ENCODE data around the gene USP14. TPM values are rescaled to one million over a fixed set of nuclear protein-coding genes. Genes with fewer than 3 reads are reported as not detected.

USP14 gene
- total and polyA plus RNA-seq, 2 experiments from 2014 or later: 82.4 to 83.5 TPM

DNA sequence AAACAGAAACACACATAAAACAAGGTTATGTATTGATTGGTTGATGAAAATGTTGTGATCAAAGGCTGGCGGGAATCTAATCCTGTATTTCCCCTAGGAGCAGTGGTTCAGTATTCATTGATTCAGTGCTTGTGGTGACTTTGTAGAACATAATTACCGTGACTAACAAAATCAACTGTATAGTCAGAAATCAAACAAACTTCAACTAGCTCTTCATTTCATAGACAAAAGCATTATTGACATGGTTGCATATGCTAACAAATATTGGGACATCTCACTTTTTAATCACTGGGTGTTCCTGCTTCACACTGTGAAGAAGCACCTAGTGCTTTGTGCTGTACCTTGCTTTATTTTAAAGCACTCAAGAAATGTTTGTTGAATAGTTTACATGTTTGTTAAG is 41.4 kb downstream of the USP14 start:
- H3K4me3 Mint-ChIP-seq: no peak overlapping the region
- no peak for ATAC-seq
- no peaks in the 10 kb centered on the region for H3K4me1 Mint-ChIP-seq
- Histone ChIP-seq H3K4me1 (ENCODE audit: insufficient read depth) (no peaks in the 10 kb centered on the region), H3K4me2 (no peak overlapping the region), H3K4me3 (no peak overlapping the region), H3K79me2 (replicated peaks; ENCODE audit: insufficient read depth) (peaks cover 10% of the 10 kb centered on the region; the same call in 1 of the 2 replicates), H3F3A (replicated peaks; ENCODE audit: low read depth) (no peaks in the 10 kb centered on the region), H3K36me3 (ENCODE audit: insufficient read depth) (peaks cover 53% of the 10 kb centered on the region), H3K9me2 (ENCODE audit: insufficient read depth) (no peaks in the 10 kb centered on the region), H3K27me3 (ENCODE audit: insufficient read depth) (no peaks in the 10 kb centered on the region), H4K20me1 (replicated peaks; ENCODE audit: insufficient read depth) (0 out of 2 replicates have a peak, but pooled peaks cover 16% of the 10 kb centered on the region), H3K27ac (ENCODE audit: low read depth) (no peak overlapping the region), H2AFZ (no peak overlapping the region)
- no peak overlapping the region for H3K27ac Mint-ChIP-seq
- H3K9me3 Mint-ChIP-seq: no peaks in the 10 kb centered on the region
- peaks cover 63% of the 10 kb centered on the region for H3K36me3 Mint-ChIP-seq (ENCODE audit: low read depth)
- H3K27me3 Mint-ChIP-seq (ENCODE audit: insufficient read depth, low read depth, poor library complexity): no peaks in the 10 kb centered on the region
- no peak for DNase-seq (ENCODE audit: low spot score)
- TF ChIP-seq NANOG (IDR thresholded peaks at IDR 0.05; ENCODE audit: borderline replicate concordance) (no peak), POLR2AphosphoS5 (IDR thresholded peaks at IDR 0.05; ENCODE audit: low read depth) (no peak), CREB1 (CRISPR knock-in tag; IDR thresholded peaks at IDR 0.05; ENCODE audit: low read depth) (no peak), ZNF114 (CRISPR knock-in tag; IDR thresholded peaks at IDR 0.05) (no peak), STAT1 (IDR thresholded peaks at IDR 0.05; ENCODE audit: unreplicated experiment) (no peak), EZH2 (IDR thresholded peaks at IDR 0.05; ENCODE audit: low read depth, unreplicated experiment) (no peak), ZNF331 (CRISPR knock-in tag; IDR thresholded peaks at IDR 0.05; ENCODE audit: low read depth) (no peak), EZH2phosphoT487 (IDR thresholded peaks at IDR 0.05; ENCODE audit: unreplicated experiment) (no peak), JUNB (IDR thresholded peaks at IDR 0.05; ENCODE audit: unreplicated experiment) (no peak)
- TF ChIP-seq, protein P1, sequence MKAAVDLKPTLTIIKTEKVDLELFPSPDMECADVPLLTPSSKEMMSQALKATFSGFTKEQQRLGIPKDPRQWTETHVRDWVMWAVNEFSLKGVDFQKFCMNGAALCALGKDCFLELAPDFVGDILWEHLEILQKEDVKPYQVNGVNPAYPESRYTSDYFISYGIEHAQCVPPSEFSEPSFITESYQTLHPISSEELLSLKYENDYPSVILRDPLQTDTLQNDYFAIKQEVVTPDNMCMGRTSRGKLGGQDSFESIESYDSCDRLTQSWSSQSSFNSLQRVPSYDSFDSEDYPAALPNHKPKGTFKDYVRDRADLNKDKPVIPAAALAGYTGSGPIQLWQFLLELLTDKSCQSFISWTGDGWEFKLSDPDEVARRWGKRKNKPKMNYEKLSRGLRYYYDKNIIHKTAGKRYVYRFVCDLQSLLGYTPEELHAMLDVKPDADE (IDR thresholded peaks at IDR 0.05): no peak
- TF ChIP-seq, protein P2, sequence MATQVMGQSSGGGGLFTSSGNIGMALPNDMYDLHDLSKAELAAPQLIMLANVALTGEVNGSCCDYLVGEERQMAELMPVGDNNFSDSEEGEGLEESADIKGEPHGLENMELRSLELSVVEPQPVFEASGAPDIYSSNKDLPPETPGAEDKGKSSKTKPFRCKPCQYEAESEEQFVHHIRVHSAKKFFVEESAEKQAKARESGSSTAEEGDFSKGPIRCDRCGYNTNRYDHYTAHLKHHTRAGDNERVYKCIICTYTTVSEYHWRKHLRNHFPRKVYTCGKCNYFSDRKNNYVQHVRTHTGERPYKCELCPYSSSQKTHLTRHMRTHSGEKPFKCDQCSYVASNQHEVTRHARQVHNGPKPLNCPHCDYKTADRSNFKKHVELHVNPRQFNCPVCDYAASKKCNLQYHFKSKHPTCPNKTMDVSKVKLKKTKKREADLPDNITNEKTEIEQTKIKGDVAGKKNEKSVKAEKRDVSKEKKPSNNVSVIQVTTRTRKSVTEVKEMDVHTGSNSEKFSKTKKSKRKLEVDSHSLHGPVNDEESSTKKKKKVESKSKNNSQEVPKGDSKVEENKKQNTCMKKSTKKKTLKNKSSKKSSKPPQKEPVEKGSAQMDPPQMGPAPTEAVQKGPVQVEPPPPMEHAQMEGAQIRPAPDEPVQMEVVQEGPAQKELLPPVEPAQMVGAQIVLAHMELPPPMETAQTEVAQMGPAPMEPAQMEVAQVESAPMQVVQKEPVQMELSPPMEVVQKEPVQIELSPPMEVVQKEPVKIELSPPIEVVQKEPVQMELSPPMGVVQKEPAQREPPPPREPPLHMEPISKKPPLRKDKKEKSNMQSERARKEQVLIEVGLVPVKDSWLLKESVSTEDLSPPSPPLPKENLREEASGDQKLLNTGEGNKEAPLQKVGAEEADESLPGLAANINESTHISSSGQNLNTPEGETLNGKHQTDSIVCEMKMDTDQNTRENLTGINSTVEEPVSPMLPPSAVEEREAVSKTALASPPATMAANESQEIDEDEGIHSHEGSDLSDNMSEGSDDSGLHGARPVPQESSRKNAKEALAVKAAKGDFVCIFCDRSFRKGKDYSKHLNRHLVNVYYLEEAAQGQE (IDR thresholded peaks at IDR 0.05; ENCODE audit: unreplicated experiment): no peak
- TF ChIP-seq, protein P3, sequence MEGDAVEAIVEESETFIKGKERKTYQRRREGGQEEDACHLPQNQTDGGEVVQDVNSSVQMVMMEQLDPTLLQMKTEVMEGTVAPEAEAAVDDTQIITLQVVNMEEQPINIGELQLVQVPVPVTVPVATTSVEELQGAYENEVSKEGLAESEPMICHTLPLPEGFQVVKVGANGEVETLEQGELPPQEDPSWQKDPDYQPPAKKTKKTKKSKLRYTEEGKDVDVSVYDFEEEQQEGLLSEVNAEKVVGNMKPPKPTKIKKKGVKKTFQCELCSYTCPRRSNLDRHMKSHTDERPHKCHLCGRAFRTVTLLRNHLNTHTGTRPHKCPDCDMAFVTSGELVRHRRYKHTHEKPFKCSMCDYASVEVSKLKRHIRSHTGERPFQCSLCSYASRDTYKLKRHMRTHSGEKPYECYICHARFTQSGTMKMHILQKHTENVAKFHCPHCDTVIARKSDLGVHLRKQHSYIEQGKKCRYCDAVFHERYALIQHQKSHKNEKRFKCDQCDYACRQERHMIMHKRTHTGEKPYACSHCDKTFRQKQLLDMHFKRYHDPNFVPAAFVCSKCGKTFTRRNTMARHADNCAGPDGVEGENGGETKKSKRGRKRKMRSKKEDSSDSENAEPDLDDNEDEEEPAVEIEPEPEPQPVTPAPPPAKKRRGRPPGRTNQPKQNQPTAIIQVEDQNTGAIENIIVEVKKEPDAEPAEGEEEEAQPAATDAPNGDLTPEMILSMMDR (conservative IDR thresholded peaks at IDR 0.05; ENCODE audit: low read depth in 2 of 2): no peak
- TF ChIP-seq, protein P4, sequence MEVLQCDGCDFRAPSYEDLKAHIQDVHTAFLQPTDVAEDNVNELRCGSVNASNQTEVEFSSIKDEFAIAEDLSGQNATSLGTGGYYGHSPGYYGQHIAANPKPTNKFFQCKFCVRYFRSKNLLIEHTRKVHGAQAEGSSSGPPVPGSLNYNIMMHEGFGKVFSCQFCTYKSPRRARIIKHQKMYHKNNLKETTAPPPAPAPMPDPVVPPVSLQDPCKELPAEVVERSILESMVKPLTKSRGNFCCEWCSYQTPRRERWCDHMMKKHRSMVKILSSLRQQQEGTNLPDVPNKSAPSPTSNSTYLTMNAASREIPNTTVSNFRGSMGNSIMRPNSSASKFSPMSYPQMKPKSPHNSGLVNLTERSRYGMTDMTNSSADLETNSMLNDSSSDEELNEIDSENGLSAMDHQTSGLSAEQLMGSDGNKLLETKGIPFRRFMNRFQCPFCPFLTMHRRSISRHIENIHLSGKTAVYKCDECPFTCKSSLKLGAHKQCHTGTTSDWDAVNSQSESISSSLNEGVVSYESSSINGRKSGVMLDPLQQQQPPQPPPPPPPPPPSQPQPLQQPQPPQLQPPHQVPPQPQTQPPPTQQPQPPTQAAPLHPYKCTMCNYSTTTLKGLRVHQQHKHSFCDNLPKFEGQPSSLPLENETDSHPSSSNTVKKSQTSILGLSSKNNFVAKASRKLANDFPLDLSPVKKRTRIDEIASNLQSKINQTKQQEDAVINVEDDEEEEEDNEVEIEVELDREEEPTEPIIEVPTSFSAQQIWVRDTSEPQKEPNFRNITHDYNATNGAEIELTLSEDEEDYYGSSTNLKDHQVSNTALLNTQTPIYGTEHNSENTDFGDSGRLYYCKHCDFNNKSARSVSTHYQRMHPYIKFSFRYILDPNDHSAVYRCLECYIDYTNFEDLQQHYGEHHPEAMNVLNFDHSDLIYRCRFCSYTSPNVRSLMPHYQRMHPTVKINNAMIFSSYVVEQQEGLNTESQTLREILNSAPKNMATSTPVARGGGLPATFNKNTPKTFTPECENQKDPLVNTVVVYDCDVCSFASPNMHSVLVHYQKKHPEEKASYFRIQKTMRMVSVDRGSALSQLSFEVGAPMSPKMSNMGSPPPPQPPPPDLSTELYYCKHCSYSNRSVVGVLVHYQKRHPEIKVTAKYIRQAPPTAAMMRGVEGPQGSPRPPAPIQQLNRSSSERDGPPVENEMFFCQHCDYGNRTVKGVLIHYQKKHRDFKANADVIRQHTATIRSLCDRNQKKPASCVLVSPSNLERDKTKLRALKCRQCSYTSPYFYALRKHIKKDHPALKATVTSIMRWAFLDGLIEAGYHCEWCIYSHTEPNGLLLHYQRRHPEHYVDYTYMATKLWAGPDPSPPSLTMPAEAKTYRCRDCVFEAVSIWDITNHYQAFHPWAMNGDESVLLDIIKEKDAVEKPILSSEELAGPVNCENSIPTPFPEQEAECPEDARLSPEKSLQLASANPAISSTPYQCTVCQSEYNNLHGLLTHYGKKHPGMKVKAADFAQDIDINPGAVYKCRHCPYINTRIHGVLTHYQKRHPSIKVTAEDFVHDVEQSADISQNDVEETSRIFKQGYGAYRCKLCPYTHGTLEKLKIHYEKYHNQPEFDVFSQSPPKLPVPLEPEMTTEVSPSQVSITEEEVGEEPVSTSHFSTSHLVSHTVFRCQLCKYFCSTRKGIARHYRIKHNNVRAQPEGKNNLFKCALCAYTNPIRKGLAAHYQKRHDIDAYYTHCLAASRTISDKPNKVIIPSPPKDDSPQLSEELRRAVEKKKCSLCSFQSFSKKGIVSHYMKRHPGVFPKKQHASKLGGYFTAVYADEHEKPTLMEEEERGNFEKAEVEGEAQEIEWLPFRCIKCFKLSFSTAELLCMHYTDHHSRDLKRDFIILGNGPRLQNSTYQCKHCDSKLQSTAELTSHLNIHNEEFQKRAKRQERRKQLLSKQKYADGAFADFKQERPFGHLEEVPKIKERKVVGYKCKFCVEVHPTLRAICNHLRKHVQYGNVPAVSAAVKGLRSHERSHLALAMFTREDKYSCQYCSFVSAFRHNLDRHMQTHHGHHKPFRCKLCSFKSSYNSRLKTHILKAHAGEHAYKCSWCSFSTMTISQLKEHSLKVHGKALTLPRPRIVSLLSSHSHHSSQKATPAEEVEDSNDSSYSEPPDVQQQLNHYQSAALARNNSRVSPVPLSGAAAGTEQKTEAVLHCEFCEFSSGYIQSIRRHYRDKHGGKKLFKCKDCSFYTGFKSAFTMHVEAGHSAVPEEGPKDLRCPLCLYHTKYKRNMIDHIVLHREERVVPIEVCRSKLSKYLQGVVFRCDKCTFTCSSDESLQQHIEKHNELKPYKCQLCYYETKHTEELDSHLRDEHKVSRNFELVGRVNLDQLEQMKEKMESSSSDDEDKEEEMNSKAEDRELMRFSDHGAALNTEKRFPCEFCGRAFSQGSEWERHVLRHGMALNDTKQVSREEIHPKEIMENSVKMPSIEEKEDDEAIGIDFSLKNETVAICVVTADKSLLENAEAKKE (CRISPR knock-in tag; IDR thresholded peaks at IDR 0.05): no peak

Measured in GM23338 (cell line).